Panc1 (cell line): ENCODE data around the gene GCK. TPM values are rescaled to one million over a fixed set of nuclear protein-coding genes. Genes with fewer than 3 reads are reported as not detected.

Experiments
- ATAC-seq: fragments of 200-7000 bp; cut with Tn5 transposase; 2 replicates; pipeline ENCODE4 v1.9.1; 2020; ENCODE audit warnings: mild to moderate bottlenecking, moderate library complexity
- BruUV-seq: library from RNA; stranded (reverse); fragments of 400-500 nt; replicated peaks from 2 replicates; lab custom pipeline; 2021; lab: Mats Ljungman, UMichigan
- CTCF ChIA-PET: fragments of 300-600 bp; sonication (Branson Sonifier 250); formaldehyde crosslinking; loops from one replicate; lab custom pipeline; 2022; ENCODE audit warnings: antibody characterized with exemption; lab: Charles Lee
- POLR2A ChIA-PET: fragments of 300-600 bp; sonication (Branson Sonifier 250); formaldehyde crosslinking; loops from one replicate; lab custom pipeline; 2022; ENCODE audit warnings: antibody characterized with exemption; lab: Charles Lee
- DNase-seq: peaks from one replicate; pipeline ENCODE4 v3.0.0-alpha.2; 2010; ENCODE audit warnings: low read depth, low spot score
- H3K27ac ChIP-seq: 2 replicates; pipeline ENCODE4 v1.5.1; 2011; ENCODE audit warnings: mild to moderate bottlenecking, low read length, inconsistent platforms
- H3K27me3 ChIP-seq: fragments of 200-500 bp; sonication (Bioruptor generic); 2 replicates; pipeline ENCODE4 v1.6.0; 2014; ENCODE audit warnings: low read length, inconsistent platforms; ENCODE audit not compliant: control insufficient read depth, insufficient read depth
- H3K36me3 ChIP-seq: fragments of 200-500 bp; sonication (Bioruptor generic); 2 replicates; pipeline ENCODE4 v1.5.1; 2014; ENCODE audit warnings: inconsistent platforms, mild to moderate bottlenecking, low read length, moderate library complexity; ENCODE audit not compliant: control insufficient read depth, insufficient read depth
- H3K4me1 ChIP-seq: 2 replicates; pipeline ENCODE4 v1.5.1; 2011; ENCODE audit warnings: inconsistent platforms, mild to moderate bottlenecking, low read length, moderate library complexity; ENCODE audit not compliant: control insufficient read depth, insufficient read depth
- H3K4me3 ChIP-seq, 2 experiments: 2 replicates each; pipeline ENCODE4 v1.5.1; 2011 to 2012; ENCODE audit warnings: low read depth in 2 of 2, low read length in 2 of 2, mild to moderate bottlenecking in 2 of 2, inconsistent platforms in 1 of 2, moderate library complexity in 1 of 2
- H3K9me3 ChIP-seq: fragments of 200-500 bp; sonication (Bioruptor generic); 2 replicates; pipeline ENCODE4 v1.5.1; 2014; ENCODE audit warnings: low read depth, mild to moderate bottlenecking, inconsistent platforms, low read length, moderate library complexity; ENCODE audit not compliant: control insufficient read depth, insufficient read depth
- POLR2AphosphoS5 ChIP-seq: IDR thresholded peaks from 2 replicates; pipeline ENCODE4 v1.6.1; 2012; ENCODE audit warnings: mild to moderate bottlenecking, low read depth, low read length, moderate library complexity
- REST ChIP-seq, 2 experiments: IDR thresholded peaks; 2 replicates each; pipeline ENCODE4 v1.6.1; 2011 to 2012; ENCODE audit warnings: low read depth in 2 of 2, control low read depth in 1 of 2, low read length in 1 of 2, mild to moderate bottlenecking in 1 of 2, moderate library complexity in 1 of 2; ENCODE audit not compliant: insufficient read depth in 1 of 2
- SIN3A ChIP-seq: IDR thresholded peaks from 2 replicates; pipeline ENCODE4 v1.6.1; 2012; ENCODE audit warnings: low read depth, mild to moderate bottlenecking, low read length, moderate library complexity, borderline replicate concordance; ENCODE audit not compliant: insufficient read depth
- TCF7L2 ChIP-seq: IDR thresholded peaks from 2 replicates; pipeline ENCODE4 v1.6.1; 2011; ENCODE audit warnings: mild to moderate bottlenecking, low read depth, low read length, inconsistent platforms
- in situ Hi-C: cut with HindIII; loops from 2 replicates; pipeline ENCODE4 v1.10.0; 2016; ENCODE audit warnings: low sequenced_read_pairs, low pct_unique_long_range_greater_than_20kb
- intact Hi-C: fragments of 100-400 bp; cut with micrococcal nuclease; formaldehyde crosslinking; loops from one replicate; pipeline ENCODE4 v1.10.0; 2022; ENCODE audit not compliant: unreplicated experiment
- total RNA-seq: library from RNA; stranded (reverse); gene quantifications from one replicate; pipeline ENCODE4 v1.2.1, GENCODE V29; 2021; ENCODE audit not compliant: unreplicated experiment
- TF ChIP-seq, protein P1 (sequence below): fragments of 450-650 bp; IDR thresholded peaks from 2 replicates; pipeline ENCODE4 v1.5.1; 2017; ENCODE audit warnings: mild to moderate bottlenecking

Gene GCK
- total RNA-seq, 1 experiment from 2014 or later = 0.36 TPM

DNA sequence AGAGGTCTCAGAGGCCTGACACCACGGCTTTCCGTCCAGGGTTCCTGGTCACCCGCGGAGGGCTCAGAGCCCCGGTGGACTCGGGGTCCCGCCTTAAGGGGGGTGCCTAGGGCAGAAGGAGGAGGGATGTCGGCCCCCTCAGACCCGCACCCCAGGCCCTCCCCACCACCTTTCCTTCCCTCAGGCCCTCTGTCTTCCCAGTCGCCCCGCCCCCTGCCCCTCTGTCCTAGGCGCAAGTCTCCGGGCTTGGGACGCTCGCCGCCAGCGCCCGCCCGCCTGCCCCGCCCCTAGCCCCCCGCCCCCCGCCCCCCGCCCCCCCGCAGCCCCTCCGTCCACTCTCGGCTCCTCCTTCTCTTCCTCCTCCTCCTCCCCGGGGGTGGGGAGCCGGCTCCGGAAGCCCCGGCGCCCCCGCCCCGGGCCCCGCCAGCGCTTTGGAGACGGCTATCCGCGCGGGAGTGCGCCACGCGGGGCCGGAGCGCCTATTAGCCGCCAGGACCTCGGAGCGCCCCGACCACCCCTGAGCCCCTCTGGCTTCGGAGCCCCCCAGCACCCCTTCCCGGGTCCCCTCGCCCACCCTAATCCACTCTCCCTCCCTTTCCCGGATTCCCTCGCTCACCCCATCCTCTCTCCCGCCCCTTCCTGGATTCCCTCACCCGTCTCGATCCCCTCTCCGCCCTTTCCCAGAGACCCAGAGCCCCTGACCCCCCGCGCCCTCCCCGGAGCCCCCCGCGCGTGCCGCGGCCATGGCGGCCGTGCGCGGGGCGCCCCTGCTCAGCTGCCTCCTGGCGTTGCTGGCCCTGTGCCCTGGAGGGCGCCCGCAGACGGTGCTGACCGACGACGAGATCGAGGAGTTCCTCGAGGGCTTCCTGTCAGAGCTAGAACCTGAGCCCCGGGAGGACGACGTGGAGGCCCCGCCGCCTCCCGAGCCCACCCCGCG lies 85.0 kb downstream of the GCK start, which contains the start of gene AEBP1:
Gene AEBP1 (plus strand): TSS at position 423 of the 937 bp plus-strand sequence. CDS start 321 bp downstream, at position 744.
- BruUV-seq = no TSS peak

GRCh38 chr7:44103566-44103922 lies 85.7 kb downstream of the GCK start:
- in situ Hi-C loops = no loop called here
- ATAC-seq (no peak), DNase-seq (no peak)
- ChIA-PET CTCF (no interaction called here), POLR2A (no interaction called here)
- H3K27me3 ChIP-seq = no peaks in the 10 kb centered on the region
- TF ChIP-seq SIN3A = no peak
- TF ChIP-seq, protein P1, sequence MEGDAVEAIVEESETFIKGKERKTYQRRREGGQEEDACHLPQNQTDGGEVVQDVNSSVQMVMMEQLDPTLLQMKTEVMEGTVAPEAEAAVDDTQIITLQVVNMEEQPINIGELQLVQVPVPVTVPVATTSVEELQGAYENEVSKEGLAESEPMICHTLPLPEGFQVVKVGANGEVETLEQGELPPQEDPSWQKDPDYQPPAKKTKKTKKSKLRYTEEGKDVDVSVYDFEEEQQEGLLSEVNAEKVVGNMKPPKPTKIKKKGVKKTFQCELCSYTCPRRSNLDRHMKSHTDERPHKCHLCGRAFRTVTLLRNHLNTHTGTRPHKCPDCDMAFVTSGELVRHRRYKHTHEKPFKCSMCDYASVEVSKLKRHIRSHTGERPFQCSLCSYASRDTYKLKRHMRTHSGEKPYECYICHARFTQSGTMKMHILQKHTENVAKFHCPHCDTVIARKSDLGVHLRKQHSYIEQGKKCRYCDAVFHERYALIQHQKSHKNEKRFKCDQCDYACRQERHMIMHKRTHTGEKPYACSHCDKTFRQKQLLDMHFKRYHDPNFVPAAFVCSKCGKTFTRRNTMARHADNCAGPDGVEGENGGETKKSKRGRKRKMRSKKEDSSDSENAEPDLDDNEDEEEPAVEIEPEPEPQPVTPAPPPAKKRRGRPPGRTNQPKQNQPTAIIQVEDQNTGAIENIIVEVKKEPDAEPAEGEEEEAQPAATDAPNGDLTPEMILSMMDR = no peak
- TF ChIP-seq REST (IDR thresholded peaks at IDR 0.05; ENCODE audit: insufficient read depth in 1 of 2, low read depth in 2 of 2, low read length in 1 of 2) = no peak
- TF ChIP-seq TCF7L2 = no peak
- TF ChIP-seq POLR2AphosphoS5 = no peak
- no TSS peak for BruUV-seq
- intact Hi-C loops = no loop called here
- H3K36me3 ChIP-seq = no peaks in the 10 kb centered on the region
- peaks cover 12% of the 10 kb centered on the region; the same call in 1 of the 2 replicates for H3K4me1 ChIP-seq
- H3K27ac ChIP-seq = no peak overlapping the region
- no peak overlapping the region for H3K4me3 ChIP-seq
- no peaks in the 10 kb centered on the region for H3K9me3 ChIP-seq

More for the DNA sequence above, 85.0 kb downstream of the GCK start, which contains the start of gene AEBP1:
- intact Hi-C loops = no loop called here
- POLR2A ChIA-PET = no interaction called here
- CTCF ChIA-PET = no interaction called here
- no peak for ATAC-seq
- no peaks in the 10 kb centered on the region for H3K9me3 ChIP-seq
- in situ Hi-C loops = no loop called here
- no peaks in the 10 kb centered on the region for H3K36me3 ChIP-seq
- H3K27ac ChIP-seq = no peak within 1 kb of the TSS
- H3K27me3 ChIP-seq = no peaks in the 10 kb centered on the region
- no peak for DNase-seq
- H3K4me1 ChIP-seq = peaks cover 12% of the 10 kb centered on the region; the same call in 1 of the 2 replicates
- TF ChIP-seq TCF7L2 (no peak), POLR2AphosphoS5 (no peak), REST (IDR thresholded peaks at IDR 0.05; ENCODE audit: insufficient read depth in 1 of 2, low read depth in 2 of 2, low read length in 1 of 2) (no peak), SIN3A (no peak)
- TF ChIP-seq, protein P1 = no peak
- H3K4me3 ChIP-seq = peak within 1 kb of the TSS in 1 of 2 experiments; percentile 30; a peak in 1 of 4 replicates
